SK-N-SH (cell line): ENCODE measurements around the gene TSHR. TPM values are rescaled to one million over a fixed set of nuclear protein-coding genes. Genes with fewer than 3 reads are reported as not detected.
"Not testable (repeated sequence)": the region's sequence is repeated elsewhere in the genome, so short reads cannot be mapped to it uniquely, and the experiment has no call there.

Experiments
- CTCF ChIA-PET: fragments of 300-600, 350-600 bp; formaldehyde crosslinking; extraction: SDS; loops from one replicate; lab custom pipeline; 2021; lab: Yijun Ruan, JAX
- POLR2A ChIA-PET: fragments of 350-600 bp; sonication (Branson Sonifier 250); formaldehyde crosslinking; extraction: SDS; loops from one replicate; lab custom pipeline; 2020; ENCODE audit warnings: antibody characterized with exemption, inconsistent platforms; lab: Yijun Ruan, JAX
- DNase-seq: peaks from one replicate; pipeline ENCODE4 v3.0.0; 2012
- H2AFZ ChIP-seq: fragments of 200-600 bp; sonication (generic); 2 replicates; pipeline ENCODE4 v1.8.1; 2016; ENCODE audit warnings: antibody characterized with exemption, mild to moderate bottlenecking, low read depth
- H3F3A ChIP-seq: fragments of 200-600 bp; sonication (generic); replicated peaks from 2 replicates; pipeline ENCODE3; 2016; ENCODE audit warnings: antibody characterized with exemption, mild to moderate bottlenecking; ENCODE audit not compliant: insufficient read depth
- H3K27ac ChIP-seq, 2 experiments: fragments of 200-500 bp in 1 of 2; fragments of 200-600 bp in 1 of 2; sonication (Bioruptor generic) in 1 of 2; sonication (generic), shearing (Covaris generic) in 1 of 2; 2 replicates each; pipeline versions ENCODE4 v1.5.1 to v1.6.1; 2014 to 2016; ENCODE audit warnings: low read depth in 2 of 2, inconsistent platforms in 1 of 2, low read length in 1 of 2, mild to moderate bottlenecking in 1 of 2, mixed read lengths in 1 of 2
- H3K27me3 ChIP-seq: fragments of 200-600 bp; sonication (generic), shearing (Covaris generic); 2 replicates; pipeline ENCODE4 v1.6.1; 2016; ENCODE audit warnings: mixed run types; ENCODE audit not compliant: insufficient read depth
- H3K36me3 ChIP-seq, 2 experiments: fragments of 200-500 bp in 1 of 2; fragments of 200-600 bp in 1 of 2; sonication (Bioruptor generic) in 1 of 2; sonication (generic) in 1 of 2; replicated peaks in 1 of 2; 2 replicates each; pipeline versions ENCODE3 to v1.5.1; 2014 to 2016; ENCODE audit warnings: low read length in 1 of 2, mild to moderate bottlenecking in 1 of 2; ENCODE audit not compliant: insufficient read depth in 2 of 2, control insufficient read depth in 1 of 2
- H3K4me1 ChIP-seq, 2 experiments: fragments of 200-500 bp in 1 of 2; fragments of 200-600 bp in 1 of 2; sonication (Bioruptor generic) in 1 of 2; sonication (generic), shearing (Covaris generic) in 1 of 2; 2 replicates each; pipeline versions ENCODE4 v1.5.1 to v1.6.1; 2014 to 2016; ENCODE audit warnings: low read depth in 1 of 2, low read length in 1 of 2, mixed run types in 1 of 2; ENCODE audit not compliant: insufficient read depth in 2 of 2, control insufficient read depth in 1 of 2
- H3K4me2 ChIP-seq: fragments of 200-600 bp; sonication (generic), shearing (Covaris generic); 2 replicates; pipeline ENCODE4 v1.6.1; 2017; ENCODE audit warnings: mixed run types
- H3K4me3 ChIP-seq, 2 experiments: fragments of 200-500 bp in 1 of 2; fragments of 200-600 bp in 1 of 2; sonication (Bioruptor generic) in 1 of 2; sonication (generic), shearing (Covaris generic) in 1 of 2; 2 replicates each; pipeline versions ENCODE4 v1.5.1 to v1.8.1; 2014 to 2016; ENCODE audit warnings: low read depth in 2 of 2, inconsistent platforms in 1 of 2, low read length in 1 of 2, mild to moderate bottlenecking in 1 of 2, mixed read lengths in 1 of 2, moderate library complexity in 1 of 2
- H3K79me2 ChIP-seq: fragments of 200-600 bp; sonication (generic); 2 replicates; pipeline ENCODE4 v1.8.1; 2017; ENCODE audit warnings: mild to moderate bottlenecking; ENCODE audit not compliant: insufficient read depth
- H3K9ac ChIP-seq: fragments of 200-600 bp; sonication (generic); 2 replicates; pipeline ENCODE4 v1.6.1; 2017; ENCODE audit warnings: mixed run types
- H3K9me2 ChIP-seq: fragments of 200-600 bp; sonication (generic); 2 replicates; pipeline ENCODE4 v1.6.1; 2017; ENCODE audit warnings: mixed run types
- H3K9me3 ChIP-seq: fragments of 200-600 bp; sonication (generic); 2 replicates; pipeline ENCODE4 v1.6.1; 2017; ENCODE audit warnings: mixed run types, mild to moderate bottlenecking, moderate library complexity
- H4K20me1 ChIP-seq: fragments of 200-600 bp; sonication (generic); 2 replicates; pipeline ENCODE4 v1.6.1; 2017; ENCODE audit warnings: mild to moderate bottlenecking, mixed run types; ENCODE audit not compliant: insufficient read depth
- CHD2 ChIP-seq: fragments of 150-350 bp; IDR thresholded peaks from 2 replicates; pipeline ENCODE4 v1.6.1; 2018; ENCODE audit warnings: low read length; ENCODE audit not compliant: partially characterized antibody
- ELF1 ChIP-seq: IDR thresholded peaks from 2 replicates; pipeline ENCODE4 v1.4.0; 2012
- FOXJ3 ChIP-seq: sonication (generic); formaldehyde crosslinking; IDR thresholded peaks from 2 replicates; pipeline ENCODE4 v1.5.1; 2020; ENCODE audit warnings: mild to moderate bottlenecking, missing genetic modification reagents
- FOXM1 ChIP-seq: IDR thresholded peaks from 2 replicates; pipeline ENCODE4 v1.4.0; 2012; ENCODE audit warnings: low read depth, mild to moderate bottlenecking
- GABPA ChIP-seq: IDR thresholded peaks from 2 replicates; pipeline ENCODE4 v1.4.0; 2012; ENCODE audit warnings: low read depth, mild to moderate bottlenecking
- GATA2 ChIP-seq: sonication (generic); formaldehyde crosslinking; IDR thresholded peaks from 2 replicates; pipeline ENCODE4 v1.5.0; 2020; ENCODE audit warnings: mild to moderate bottlenecking, missing genetic modification reagents
- MAX ChIP-seq: IDR thresholded peaks from 2 replicates; pipeline ENCODE4 v1.4.0; 2012; ENCODE audit warnings: low read depth
- MEF2A ChIP-seq: IDR thresholded peaks from 2 replicates; pipeline ENCODE4 v1.4.0; 2012; ENCODE audit warnings: low read depth, borderline replicate concordance
- NFIC ChIP-seq: IDR thresholded peaks from 2 replicates; pipeline ENCODE4 v1.4.0; 2012; ENCODE audit warnings: borderline replicate concordance
- POLR2AphosphoS5 ChIP-seq: IDR thresholded peaks from 2 replicates; pipeline ENCODE4 v1.6.1; 2012; ENCODE audit warnings: low read depth, low read length
- RCOR1 ChIP-seq: fragments of 150-350 bp; IDR thresholded peaks from 2 replicates; pipeline ENCODE4 v1.6.1; 2017; ENCODE audit warnings: antibody characterized with exemption, low read length
- RFX5 ChIP-seq: IDR thresholded peaks from 2 replicates; pipeline ENCODE4 v1.6.1; 2012; ENCODE audit warnings: mild to moderate bottlenecking, improper control_type of control experiment, low read length
- SIN3A ChIP-seq: IDR thresholded peaks from 2 replicates; pipeline ENCODE4 v1.6.1; 2012; ENCODE audit warnings: low read depth, mild to moderate bottlenecking, low read length, moderate library complexity, borderline replicate concordance
- SMC3 ChIP-seq: IDR thresholded peaks from 2 replicates; pipeline ENCODE4 v1.6.1; 2012; ENCODE audit warnings: low read depth, low read length, improper control_type of control experiment
- TAF1 ChIP-seq: IDR thresholded peaks from 2 replicates; pipeline ENCODE4 v1.6.1; 2012; ENCODE audit warnings: low read depth, mild to moderate bottlenecking, low read length, moderate library complexity, borderline replicate concordance
- TCF12 ChIP-seq: IDR thresholded peaks from 2 replicates; pipeline ENCODE4 v1.4.0; 2012
- WGBS: methylation state at CpG from one replicate; pipeline ENCODE4 v1.1.6; 2017; ENCODE audit warnings: low lambda C conversion rate; 5-methylcytosine and 5-hydroxymethylcytosine counted together
- polyA plus RNA-seq, 3 experiments: library from polyadenylated mRNA; depleted of rRNA; stranded (reverse); fragments of >200 nt; gene quantifications; 2 replicates each; pipeline ENCODE4 v1.2.3, GENCODE V29; 2012
- TF ChIP-seq, protein P1 (sequence below): IDR thresholded peaks from 2 replicates; pipeline ENCODE4 v1.6.1; 2012; ENCODE audit warnings: mild to moderate bottlenecking, low read depth, low read length, moderate library complexity
- TF ChIP-seq, protein P2 (sequence below): IDR thresholded peaks from 2 replicates; pipeline ENCODE4 v1.4.0; 2012; ENCODE audit warnings: low read depth, borderline replicate concordance

The TSHR gene
- polyA plus RNA-seq, 1 of the 3 experiments (the other 2 are of a cell fraction) = not detected

- H3K36me3 ChIP-seq = peaks cover 0 to 10% of the 10 kb centered on the region in 2 experiments
- no peak for TF ChIP-seq GABPA
- 0 out of 2 replicates have a peak, but pooled peaks have one; percentile 19 for TF ChIP-seq TCF12
- no peak overlapping the region for H3K4me2 ChIP-seq
Measured at GRCh38 chr14:80906946-80907345, 48.5 kb upstream of the TSHR start.

GRCh38 chr14:80912013-80912412 is 43.4 kb upstream of the TSHR start:
- H3K9me2 ChIP-seq, H3F3A ChIP-seq, H3K4me1 ChIP-seq, H3K27me3 ChIP-seq, DNase-seq, POLR2A ChIA-PET, H3K9me3 ChIP-seq, H2AFZ ChIP-seq, H4K20me1 ChIP-seq, H3K9ac ChIP-seq, CTCF ChIA-PET, H3K4me3 ChIP-seq, H3K79me2 ChIP-seq, H3K4me2 ChIP-seq, H3K36me3 ChIP-seq, H3K27ac ChIP-seq: not testable (repeated sequence)
- WGBS = 96% methylated on average over 11 of the region's 11 CpGs

More at GRCh38 chr14:80906946-80907345, 48.5 kb upstream of the TSHR start:
- Histone ChIP-seq H3K79me2 (0 out of 2 replicates have a peak, but pooled peaks cover 4% of the 10 kb centered on the region), H3K27me3 (no peaks in the 10 kb centered on the region), H4K20me1 (no peaks in the 10 kb centered on the region), H3K27ac (no peak overlapping the region; a peak in 1 of 4 replicates), H3F3A (no peaks in the 10 kb centered on the region), H3K9ac (no peak overlapping the region), H3K9me3 (no peaks in the 10 kb centered on the region), H3K9me2 (no peaks in the 10 kb centered on the region), H3K4me1 (no peaks in the 10 kb centered on the region), H3K4me3 (no peak overlapping the region), H2AFZ (no peak overlapping the region)
- 81% methylated on average over 4 of the region's 4 CpGs for WGBS
- ChIA-PET POLR2A (no interaction called here), CTCF (interaction anchor here (0.8 kb wide), 1 partner anchor 80 kb away, joined by 3 read pairs; no protein-coding TSS in a partner anchor)
- no peak for DNase-seq

DNA sequence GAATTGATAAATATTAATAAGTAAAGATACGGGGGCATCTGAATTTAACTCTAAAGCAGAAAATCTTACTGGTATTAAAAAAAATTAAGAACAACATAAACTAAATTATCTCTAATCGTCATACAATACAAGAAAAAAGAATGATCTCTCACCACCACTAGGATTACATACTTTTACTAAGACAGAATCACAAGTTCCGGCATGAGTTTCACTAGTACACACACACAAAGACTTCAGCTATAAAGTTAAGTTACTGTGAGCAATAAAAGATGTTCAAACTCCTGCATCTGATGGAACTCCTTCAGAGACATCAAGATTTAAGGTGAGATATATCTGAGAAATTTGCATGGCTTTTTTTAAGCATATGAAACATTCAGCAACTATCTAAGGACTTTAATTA is 35.8 kb upstream of the TSHR start:
- CTCF ChIA-PET = no interaction called here
- Histone ChIP-seq H3K9ac (no peak overlapping the region), H3K36me3 (peaks cover 1 to 2% of the 10 kb centered on the region in 2 experiments), H3K27me3 (no peaks in the 10 kb centered on the region), H3K4me1 (no peaks in the 10 kb centered on the region), H2AFZ (no peak overlapping the region), H3K27ac (no peak overlapping the region), H3F3A (no peaks in the 10 kb centered on the region), H4K20me1 (no peaks in the 10 kb centered on the region), H3K4me3 (no peak overlapping the region), H3K79me2 (peaks cover 12% of the 10 kb centered on the region; the same call in 1 of the 2 replicates), H3K9me3 (no peaks in the 10 kb centered on the region), H3K9me2 (no peaks in the 10 kb centered on the region), H3K4me2 (no peak overlapping the region)
- POLR2A ChIA-PET = no interaction called here
- WGBS = 94% methylated on average over 3 of the region's 3 CpGs
- DNase-seq = no peak
- TF ChIP-seq NFIC (no peak), FOXM1 (no peak), FOXJ3 (CRISPR knock-in tag) (no peak), MEF2A (no peak), GABPA (no peak), SIN3A (no peak), SMC3 (no peak), RFX5 (no peak), TAF1 (no peak), MAX (no peak), GATA2 (CRISPR knock-in tag) (no peak), CHD2 (no peak), ELF1 (no peak), POLR2AphosphoS5 (no peak), RCOR1 (no peak)
- TF ChIP-seq, protein P1, sequence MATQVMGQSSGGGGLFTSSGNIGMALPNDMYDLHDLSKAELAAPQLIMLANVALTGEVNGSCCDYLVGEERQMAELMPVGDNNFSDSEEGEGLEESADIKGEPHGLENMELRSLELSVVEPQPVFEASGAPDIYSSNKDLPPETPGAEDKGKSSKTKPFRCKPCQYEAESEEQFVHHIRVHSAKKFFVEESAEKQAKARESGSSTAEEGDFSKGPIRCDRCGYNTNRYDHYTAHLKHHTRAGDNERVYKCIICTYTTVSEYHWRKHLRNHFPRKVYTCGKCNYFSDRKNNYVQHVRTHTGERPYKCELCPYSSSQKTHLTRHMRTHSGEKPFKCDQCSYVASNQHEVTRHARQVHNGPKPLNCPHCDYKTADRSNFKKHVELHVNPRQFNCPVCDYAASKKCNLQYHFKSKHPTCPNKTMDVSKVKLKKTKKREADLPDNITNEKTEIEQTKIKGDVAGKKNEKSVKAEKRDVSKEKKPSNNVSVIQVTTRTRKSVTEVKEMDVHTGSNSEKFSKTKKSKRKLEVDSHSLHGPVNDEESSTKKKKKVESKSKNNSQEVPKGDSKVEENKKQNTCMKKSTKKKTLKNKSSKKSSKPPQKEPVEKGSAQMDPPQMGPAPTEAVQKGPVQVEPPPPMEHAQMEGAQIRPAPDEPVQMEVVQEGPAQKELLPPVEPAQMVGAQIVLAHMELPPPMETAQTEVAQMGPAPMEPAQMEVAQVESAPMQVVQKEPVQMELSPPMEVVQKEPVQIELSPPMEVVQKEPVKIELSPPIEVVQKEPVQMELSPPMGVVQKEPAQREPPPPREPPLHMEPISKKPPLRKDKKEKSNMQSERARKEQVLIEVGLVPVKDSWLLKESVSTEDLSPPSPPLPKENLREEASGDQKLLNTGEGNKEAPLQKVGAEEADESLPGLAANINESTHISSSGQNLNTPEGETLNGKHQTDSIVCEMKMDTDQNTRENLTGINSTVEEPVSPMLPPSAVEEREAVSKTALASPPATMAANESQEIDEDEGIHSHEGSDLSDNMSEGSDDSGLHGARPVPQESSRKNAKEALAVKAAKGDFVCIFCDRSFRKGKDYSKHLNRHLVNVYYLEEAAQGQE = no peak
- TF ChIP-seq, protein P2, sequence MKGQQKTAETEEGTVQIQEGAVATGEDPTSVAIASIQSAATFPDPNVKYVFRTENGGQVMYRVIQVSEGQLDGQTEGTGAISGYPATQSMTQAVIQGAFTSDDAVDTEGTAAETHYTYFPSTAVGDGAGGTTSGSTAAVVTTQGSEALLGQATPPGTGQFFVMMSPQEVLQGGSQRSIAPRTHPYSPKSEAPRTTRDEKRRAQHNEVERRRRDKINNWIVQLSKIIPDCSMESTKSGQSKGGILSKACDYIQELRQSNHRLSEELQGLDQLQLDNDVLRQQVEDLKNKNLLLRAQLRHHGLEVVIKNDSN = no peak
